Effector memory CD4-positive, alpha-beta T cell (primary cell): ENCODE results near the gene HLCS.

Experiments used
- DNase-seq, 3 donors: peaks; one replicate each; pipeline ENCODE4 v3.0.0-alpha.2; 2020
- H3K27ac ChIP-seq: 2 replicates; pipeline ENCODE4 v1.7.0; 2013; ENCODE audit warnings: mild to moderate bottlenecking, low read length, moderate library complexity; ENCODE audit not compliant: insufficient read depth, poor library complexity, severe bottlenecking
- H3K27me3 ChIP-seq: replicated peaks from 2 replicates; pipeline ENCODE4 v1.7.0; 2013; ENCODE audit warnings: mild to moderate bottlenecking, low read length; ENCODE audit not compliant: insufficient read depth, control insufficient read depth, poor library complexity, severe bottlenecking
- H3K36me3 ChIP-seq: 2 replicates; pipeline ENCODE4 v1.7.0; 2013; ENCODE audit warnings: mild to moderate bottlenecking, low read length, moderate library complexity; ENCODE audit not compliant: control insufficient read depth, insufficient read depth
- H3K4me1 ChIP-seq: 2 replicates; pipeline ENCODE4 v1.7.0; 2013; ENCODE audit warnings: low read length, mild to moderate bottlenecking; ENCODE audit not compliant: control insufficient read depth, insufficient read depth, poor library complexity, severe bottlenecking
- H3K4me3 ChIP-seq: 2 replicates; pipeline ENCODE4 v1.7.0; 2013; ENCODE audit warnings: low read length, low read depth, mild to moderate bottlenecking; ENCODE audit not compliant: insufficient read depth, poor library complexity, severe bottlenecking
- H3K9me3 ChIP-seq: 2 replicates; pipeline ENCODE4 v1.7.0; 2013; ENCODE audit warnings: mild to moderate bottlenecking, low read length, moderate library complexity; ENCODE audit not compliant: control insufficient read depth

Gene HLCS

DNA sequence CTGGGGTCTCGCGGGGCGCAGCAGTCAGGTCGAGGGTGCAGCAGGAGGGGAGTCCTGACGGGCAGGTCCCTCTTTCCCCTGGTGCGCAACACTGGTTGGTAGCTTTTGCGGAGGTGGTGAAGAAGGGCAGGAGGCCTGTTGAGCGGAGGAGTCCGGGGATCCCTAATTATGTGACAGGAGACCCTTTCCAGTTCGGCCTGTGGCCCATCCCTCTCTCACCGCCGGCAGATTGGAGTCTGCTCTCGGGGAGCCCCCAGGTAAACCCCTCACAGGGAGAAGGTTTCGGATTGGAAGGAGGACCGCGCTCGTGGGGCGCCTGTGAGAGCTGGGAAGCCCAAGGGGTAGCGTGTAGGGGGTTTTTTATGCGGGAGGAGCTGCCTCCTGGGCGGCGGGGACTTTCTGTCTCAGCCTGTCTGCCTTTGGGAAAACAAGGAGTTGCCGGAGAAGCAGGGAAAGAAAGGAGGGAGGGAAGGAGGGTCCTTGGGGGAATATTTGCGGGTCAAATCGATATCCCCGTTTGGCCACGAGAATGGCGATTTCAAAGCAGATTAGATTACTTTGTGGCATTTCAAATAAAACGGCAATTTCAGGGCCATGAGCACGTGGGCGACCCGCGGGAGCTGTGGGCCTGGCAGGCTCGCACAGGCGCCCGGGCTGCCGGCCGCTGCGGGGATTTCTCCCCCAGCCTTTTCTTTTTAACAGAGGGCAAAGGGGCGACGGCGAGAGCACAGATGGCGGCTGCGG lies 258.0 kb downstream of the HLCS start:
- no peaks in the 10 kb centered on the region for H3K36me3 ChIP-seq
- H3K9me3 ChIP-seq, result no peaks in the 10 kb centered on the region
- no peak overlapping the region for H3K27ac ChIP-seq
- peaks cover 53% of the 10 kb centered on the region for H3K27me3 ChIP-seq
- no peak for DNase-seq
- H3K4me3 ChIP-seq, result no peak overlapping the region
- H3K4me1 ChIP-seq, result peaks cover 20% of the 10 kb centered on the region

DNA sequence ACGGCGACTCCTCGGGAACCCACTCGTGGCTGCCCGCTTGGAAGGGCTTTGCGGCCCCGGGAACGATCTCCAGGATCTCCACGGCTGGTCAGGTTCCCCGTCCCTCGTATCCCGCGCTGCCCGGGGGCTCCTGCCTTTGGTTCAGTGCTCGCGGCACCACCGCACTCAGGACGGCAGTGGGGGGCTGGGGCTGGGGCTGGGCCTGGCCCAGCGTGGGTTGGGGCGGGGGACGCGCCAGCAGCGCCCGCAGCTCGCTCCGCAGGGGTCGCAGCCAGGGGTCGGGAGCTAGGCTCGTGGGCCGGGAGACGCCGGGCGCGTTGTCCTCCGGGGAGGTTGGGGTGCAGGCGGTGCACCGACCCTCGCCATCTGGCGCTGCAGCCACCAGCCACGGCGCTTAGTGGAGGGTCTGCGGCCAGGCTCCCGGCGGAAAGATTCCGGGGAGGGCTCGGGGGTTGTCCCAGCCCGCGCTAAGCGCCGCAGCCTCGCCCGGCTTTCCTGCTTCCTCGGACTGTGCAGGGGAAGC lies 258.6 kb downstream of the HLCS start:
- no peak overlapping the region for H3K4me3 ChIP-seq
- H3K36me3 ChIP-seq, result no peaks in the 10 kb centered on the region
- no peak overlapping the region for H3K27ac ChIP-seq
- H3K4me1 ChIP-seq, result peaks cover 20% of the 10 kb centered on the region
- H3K9me3 ChIP-seq, result no peaks in the 10 kb centered on the region
- peaks cover 53% of the 10 kb centered on the region for H3K27me3 ChIP-seq
- DNase-seq, result no peak

DNA sequence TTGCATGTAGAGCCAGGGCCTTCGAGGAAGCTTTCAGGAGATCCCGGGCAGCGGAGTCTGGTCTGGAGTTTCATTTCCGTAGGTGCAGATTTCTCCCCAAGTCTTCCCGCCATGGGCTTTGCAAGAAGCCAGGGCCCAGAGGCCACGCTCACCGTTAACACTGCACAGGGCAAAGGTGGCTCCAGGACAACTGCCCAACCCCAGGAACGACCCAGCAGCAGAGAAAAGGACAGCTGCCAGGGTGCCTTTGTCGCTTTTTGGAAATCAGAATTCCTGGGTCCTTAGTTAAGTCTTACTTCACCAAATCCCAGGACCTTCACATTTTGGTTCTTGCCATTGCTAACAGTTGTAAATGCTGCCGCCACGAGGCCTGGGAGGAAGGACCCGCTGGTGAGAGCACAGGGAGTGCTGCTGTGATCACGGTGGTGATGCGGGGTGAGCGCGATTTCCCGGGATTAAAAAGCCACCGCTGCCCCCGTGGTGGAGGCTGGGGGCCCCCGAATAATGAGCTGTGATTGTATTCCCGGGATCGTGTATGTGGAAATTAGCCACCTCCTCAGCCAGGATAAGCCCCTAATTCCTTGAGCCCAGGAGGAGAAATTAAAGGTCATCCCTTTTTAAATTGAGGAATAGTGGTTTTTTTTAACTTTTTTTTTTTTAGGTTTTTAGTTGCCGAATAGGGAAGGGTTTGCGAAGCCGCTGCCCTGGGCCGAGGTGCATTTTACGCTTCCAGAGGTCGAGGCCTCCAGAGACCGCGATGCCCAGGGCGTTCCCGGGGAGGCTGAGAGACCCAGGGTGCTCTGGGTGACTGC lies 259.3 kb downstream of the HLCS start:
- Histone ChIP-seq H3K9me3 (no peaks in the 10 kb centered on the region), H3K27ac (no peak overlapping the region), H3K27me3 (peaks cover 58% of the 10 kb centered on the region), H3K36me3 (no peaks in the 10 kb centered on the region), H3K4me1 (peaks cover 20% of the 10 kb centered on the region), H3K4me3 (no peak overlapping the region)
- DNase-seq, result no peak

DNA sequence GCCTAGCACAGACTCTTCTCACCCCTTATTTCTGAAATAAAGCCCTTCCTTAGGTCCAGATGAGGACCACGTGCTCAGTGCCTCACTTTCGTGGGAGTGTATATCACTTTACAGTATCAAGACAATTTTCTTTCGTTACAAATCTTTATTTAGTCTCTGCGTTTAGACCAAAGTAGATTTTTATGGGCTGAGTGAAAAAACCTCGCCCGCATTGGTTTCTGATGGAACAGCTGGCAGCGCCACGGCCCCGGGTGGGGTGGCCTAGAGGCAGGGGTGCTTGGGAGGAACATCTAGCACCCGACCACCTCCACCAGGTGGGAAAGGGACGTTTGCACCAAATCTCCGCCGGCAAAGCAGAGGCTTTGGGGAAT lies 260.0 kb downstream of the HLCS start:
- Histone ChIP-seq H3K4me1 (peaks cover 20% of the 10 kb centered on the region), H3K4me3 (no peak overlapping the region), H3K27me3 (peaks cover 61% of the 10 kb centered on the region), H3K27ac (no peak overlapping the region), H3K9me3 (no peaks in the 10 kb centered on the region), H3K36me3 (no peaks in the 10 kb centered on the region)
- no peak for DNase-seq

DNA sequence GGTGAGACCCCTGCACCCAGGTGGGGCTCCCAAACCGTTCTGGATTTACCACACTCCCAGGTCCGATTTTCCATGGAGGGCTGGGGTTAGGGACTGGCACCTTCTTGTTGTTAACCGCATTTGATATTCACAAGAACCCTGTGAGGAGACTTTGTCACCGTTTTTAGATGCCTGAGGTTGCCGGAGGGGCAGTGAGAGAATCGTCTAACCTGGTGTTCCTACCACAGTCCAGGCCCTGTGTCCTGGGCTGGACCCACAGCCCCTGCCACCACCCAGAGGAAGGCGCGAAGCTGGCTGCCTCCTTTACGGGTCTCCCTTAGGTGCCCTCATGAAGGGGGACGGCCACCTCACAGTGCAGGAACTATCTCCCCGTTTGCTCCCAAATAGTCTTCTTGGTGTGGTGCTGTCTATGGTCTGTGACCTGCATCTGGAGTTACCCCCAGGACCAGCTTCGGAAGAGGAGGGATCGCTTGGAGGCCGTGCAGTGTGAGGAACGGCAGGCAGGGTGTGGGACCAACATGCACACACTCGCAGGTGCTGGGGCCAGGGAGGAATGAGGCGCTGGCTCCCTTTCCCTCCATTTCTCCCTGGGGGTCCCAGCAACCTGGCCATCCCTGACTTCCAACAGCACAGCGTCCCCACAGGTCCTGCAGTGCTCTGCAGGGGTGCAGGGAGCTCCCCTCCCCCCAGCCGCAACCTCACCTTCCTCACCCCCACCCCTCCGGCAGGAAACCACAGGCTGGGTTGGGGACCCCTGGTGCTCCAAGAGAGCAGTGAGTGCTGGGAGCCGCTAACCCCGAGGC lies 260.6 kb downstream of the HLCS start:
- Histone ChIP-seq H3K36me3 (no peaks in the 10 kb centered on the region), H3K27me3 (peaks cover 58% of the 10 kb centered on the region), H3K4me1 (peaks cover 20% of the 10 kb centered on the region), H3K27ac (no peak overlapping the region), H3K4me3 (no peak overlapping the region), H3K9me3 (no peaks in the 10 kb centered on the region)
- no peak for DNase-seq

DNA sequence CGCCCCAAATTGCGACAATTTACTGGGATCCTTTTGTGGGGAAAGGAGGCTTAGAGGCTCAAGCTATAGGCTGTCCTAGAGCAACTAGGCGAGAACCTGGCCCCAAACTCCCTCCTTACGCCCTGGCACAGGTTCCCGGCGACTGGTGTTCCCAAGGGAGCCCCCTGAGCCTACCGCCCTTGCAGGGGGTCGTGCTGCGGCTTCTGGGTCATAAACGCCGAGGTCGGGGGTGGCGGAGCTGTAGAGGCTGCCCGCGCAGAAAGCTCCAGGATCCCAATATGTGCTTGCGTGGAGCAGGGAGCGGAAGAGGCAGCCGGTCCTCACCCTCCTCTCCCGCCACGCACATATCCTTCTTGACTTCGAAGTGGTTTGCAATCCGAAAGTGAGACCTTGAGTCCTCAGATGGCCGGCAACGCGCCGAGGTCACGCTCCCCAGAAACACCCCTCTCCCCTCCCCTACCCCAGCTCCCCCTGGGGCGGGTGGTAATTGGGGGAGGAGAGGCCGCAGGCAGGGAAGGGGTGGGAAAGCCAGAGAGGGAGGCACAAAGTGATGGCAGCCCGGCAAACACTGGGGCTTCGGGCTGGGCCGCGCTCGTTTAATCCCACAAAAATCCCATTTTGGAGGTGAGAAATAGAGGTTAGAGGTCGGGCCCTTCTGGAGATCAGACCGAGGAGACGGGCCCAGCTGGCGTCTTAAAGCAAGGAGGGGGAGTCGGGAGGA lies 261.4 kb downstream of the HLCS start:
- no peak for DNase-seq
- peaks cover 24% of the 10 kb centered on the region for H3K4me1 ChIP-seq
- H3K9me3 ChIP-seq, result no peaks in the 10 kb centered on the region
- no peak overlapping the region for H3K27ac ChIP-seq
- H3K4me3 ChIP-seq, result no peak overlapping the region
- H3K36me3 ChIP-seq, result no peaks in the 10 kb centered on the region
- H3K27me3 ChIP-seq, result peaks cover 59% of the 10 kb centered on the region

DNA sequence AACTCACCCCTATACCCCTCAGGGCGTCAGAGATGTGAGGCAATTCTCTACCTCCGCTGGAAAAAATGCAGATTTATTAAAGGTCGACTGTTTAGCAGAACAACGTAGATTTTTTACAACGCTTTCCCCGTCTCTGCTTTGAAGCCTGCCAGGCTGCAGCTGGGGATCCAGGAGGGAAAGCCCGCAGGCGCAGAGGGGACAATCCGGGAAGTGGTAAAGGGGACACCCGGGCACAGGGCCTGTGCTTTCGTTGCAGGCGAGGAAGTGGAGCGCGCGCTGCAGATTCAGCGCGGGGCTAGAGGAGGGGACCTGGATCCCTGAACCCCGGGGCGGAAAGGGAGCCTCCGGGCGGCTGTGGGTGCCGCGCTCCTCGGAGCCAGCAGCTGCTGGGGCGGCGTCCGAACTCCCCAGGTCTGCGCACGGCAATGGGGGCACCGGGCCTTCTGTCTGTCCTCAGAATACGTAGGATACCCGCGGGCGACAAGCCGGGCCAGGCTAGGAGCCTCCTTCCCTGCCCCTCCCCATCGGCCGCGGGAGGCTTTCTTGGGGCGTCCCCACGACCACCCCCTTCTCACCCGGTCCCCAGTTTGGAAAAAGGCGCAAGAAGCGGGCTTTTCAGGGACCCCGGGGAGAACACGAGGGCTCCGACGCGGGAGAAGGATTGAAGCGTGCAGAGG lies 262.1 kb downstream of the HLCS start:
- H3K36me3 ChIP-seq, result no peaks in the 10 kb centered on the region
- H3K9me3 ChIP-seq, result no peaks in the 10 kb centered on the region
- no peak overlapping the region for H3K4me3 ChIP-seq
- H3K27ac ChIP-seq, result no peak overlapping the region
- H3K27me3 ChIP-seq, result peaks cover 59% of the 10 kb centered on the region
- H3K4me1 ChIP-seq, result peaks cover 30% of the 10 kb centered on the region
- DNase-seq, result no peak

DNA sequence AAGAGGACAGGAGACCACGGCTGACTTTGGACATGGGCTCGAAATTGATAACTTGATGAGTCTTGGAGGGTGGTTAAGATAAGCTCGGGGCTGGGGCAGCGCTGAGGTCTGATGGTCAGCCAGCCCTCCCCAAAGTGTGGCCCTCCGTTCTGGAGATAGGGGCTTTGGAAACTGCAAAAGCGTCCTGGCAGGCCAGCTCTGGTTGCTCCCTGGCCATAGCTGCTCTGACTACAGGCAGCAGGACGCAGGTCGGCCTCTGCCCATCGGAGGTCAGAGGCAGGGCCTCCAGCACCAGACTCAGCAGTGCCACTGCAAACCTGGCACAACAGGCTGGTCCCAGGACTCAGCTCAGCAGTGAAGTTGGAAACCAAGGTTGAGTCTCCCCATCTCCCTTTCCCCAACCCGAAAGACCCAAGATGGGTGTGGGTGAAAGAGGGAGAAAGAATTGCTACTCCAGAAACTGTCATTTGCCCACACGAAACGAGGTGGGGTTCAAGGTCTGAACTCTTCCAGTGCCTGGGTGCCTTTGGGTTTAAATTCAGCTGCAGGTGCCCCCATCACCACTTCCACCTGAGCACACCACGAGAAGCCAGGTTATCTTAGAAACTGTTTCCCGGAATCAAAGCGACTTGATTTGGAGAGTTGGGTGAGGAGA lies 262.7 kb downstream of the HLCS start:
- Histone ChIP-seq H3K27ac (no peak overlapping the region), H3K4me3 (no peak overlapping the region), H3K9me3 (no peaks in the 10 kb centered on the region), H3K4me1 (peaks cover 30% of the 10 kb centered on the region), H3K36me3 (no peaks in the 10 kb centered on the region), H3K27me3 (peaks cover 57% of the 10 kb centered on the region)
- DNase-seq, result no peak

DNA sequence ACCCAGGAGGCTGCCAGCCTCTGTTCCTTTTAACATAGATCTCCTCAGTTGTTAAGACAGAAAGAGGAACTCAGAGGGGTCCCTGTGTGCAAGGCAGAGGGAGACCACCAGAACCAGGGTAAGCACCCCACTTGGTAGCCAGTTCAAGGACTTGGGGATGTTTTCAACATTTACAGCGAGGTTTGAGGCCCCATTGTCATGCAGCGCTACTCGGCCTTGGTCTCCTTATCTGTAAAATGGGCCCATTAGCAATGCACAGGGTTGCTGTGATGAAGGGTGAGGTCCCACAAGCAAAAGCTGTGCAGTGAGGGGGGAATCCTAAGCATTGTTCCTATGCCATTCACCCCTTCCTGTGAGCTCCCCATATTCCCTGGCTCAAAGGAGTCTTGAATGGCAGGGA lies 263.3 kb downstream of the HLCS start:
- DNase-seq, result no peak
- Histone ChIP-seq H3K27me3 (peaks cover 57% of the 10 kb centered on the region), H3K36me3 (no peaks in the 10 kb centered on the region), H3K4me1 (peaks cover 30% of the 10 kb centered on the region), H3K9me3 (no peaks in the 10 kb centered on the region), H3K27ac (no peak overlapping the region), H3K4me3 (no peak overlapping the region)
